Measurements from ENCODE around the gene AFMID.

GRCh38 chr17:78204387-78205123 lies 17.4 kb downstream of the AFMID start:
- TF ChIP-seq, protein P1, sequence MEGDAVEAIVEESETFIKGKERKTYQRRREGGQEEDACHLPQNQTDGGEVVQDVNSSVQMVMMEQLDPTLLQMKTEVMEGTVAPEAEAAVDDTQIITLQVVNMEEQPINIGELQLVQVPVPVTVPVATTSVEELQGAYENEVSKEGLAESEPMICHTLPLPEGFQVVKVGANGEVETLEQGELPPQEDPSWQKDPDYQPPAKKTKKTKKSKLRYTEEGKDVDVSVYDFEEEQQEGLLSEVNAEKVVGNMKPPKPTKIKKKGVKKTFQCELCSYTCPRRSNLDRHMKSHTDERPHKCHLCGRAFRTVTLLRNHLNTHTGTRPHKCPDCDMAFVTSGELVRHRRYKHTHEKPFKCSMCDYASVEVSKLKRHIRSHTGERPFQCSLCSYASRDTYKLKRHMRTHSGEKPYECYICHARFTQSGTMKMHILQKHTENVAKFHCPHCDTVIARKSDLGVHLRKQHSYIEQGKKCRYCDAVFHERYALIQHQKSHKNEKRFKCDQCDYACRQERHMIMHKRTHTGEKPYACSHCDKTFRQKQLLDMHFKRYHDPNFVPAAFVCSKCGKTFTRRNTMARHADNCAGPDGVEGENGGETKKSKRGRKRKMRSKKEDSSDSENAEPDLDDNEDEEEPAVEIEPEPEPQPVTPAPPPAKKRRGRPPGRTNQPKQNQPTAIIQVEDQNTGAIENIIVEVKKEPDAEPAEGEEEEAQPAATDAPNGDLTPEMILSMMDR (IDR thresholded peaks at IDR 0.05; ENCODE audit: poor library complexity) = no peak
- TF ChIP-seq EZH2 (IDR thresholded peaks at IDR 0.05; ENCODE audit: borderline replicate concordance) (no peak), EZH2phosphoT487 (IDR thresholded peaks at IDR 0.05; ENCODE audit: low read depth, severe bottlenecking, unreplicated experiment) (no peak)
